Measurements from ENCODE around the gene SERPINI1. TPM values are rescaled to one million over a fixed set of nuclear protein-coding genes. Genes with fewer than 3 reads are reported as not detected.

SERPINI1 gene
- total RNA-seq, 1 experiment from 2014 or later, result 6.4 TPM

DNA sequence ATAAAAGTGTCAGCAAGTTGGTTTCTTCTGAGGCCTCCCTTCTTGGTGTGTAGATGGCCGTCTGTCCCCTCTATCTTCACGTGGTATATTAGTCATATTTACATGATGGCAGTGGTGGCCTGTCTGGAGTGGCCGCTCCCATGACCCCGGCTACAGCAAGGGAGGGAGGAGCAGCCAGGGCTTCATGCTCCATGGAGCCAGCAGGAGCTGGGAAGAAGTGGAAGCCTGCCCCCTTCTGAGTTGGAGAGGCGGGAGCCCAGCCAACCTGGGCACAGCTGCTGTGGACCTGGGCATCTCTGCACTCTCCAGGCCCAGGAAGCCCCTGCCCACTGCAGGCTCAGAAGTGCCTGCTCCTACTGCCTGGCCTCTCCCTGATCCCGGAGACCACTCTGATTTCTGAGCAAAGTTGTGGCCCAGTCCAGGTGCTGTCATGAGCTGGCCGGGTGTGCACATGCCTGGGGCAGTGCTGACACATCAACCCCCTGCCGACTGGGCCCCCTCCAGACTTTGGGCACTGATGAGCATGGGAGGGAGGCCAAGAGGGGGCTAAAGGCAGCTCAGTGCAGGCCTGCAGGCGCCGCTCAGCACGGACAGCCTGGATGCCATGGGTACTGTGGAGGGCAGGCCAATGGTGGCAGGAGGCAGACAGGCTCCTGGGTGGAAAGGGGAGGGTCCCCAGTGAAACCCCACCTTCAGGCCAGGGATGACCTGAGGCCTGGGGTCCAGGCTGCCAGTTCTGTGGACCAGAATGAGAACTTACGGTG lies 84.8 kb downstream of the SERPINI1 start (continued):
- TF ChIP-seq HMGA2 (CRISPR knock-in tag; IDR thresholded peaks at IDR 0.05), result no peak

DNA sequence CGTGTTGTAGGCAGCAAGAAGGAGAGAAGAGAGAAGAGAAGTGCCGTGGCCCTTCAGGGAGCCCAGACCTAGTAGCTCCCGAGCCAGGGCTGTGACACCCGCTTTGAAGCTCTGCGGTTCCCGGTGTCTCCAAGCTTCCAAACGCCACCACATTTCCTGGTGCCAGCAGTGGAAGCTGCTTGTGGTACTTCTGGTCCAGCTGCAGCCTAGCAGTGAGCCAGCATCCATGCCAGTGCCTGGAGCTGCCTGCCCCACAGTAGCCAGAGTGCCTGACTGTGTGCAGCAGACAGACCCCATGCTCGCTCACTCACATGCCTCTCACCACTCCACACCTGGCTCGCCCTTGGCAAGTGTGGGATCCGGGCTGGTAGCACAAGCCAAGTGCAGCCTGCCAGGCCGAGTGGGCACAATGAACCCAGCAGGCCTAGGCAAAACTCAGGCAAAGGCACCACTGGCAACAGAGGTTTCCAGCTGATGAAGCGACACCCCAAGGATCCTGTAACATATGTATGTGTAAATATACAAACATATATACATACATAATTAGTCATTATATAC lies 85.8 kb downstream of the SERPINI1 start:
- ChIA-PET CTCF (interaction anchor here (1.5 kb wide), 1 partner anchor 61 kb away, joined by 5 read pairs; no protein-coding TSS in a partner anchor), POLR2A (no interaction called here)
- Mint-ChIP-seq H3K27ac (no peak overlapping the region), H3K36me3 (no peaks in the 10 kb centered on the region), H3K4me3 (no peak overlapping the region), H3K4me1 (no peaks in the 10 kb centered on the region), H3K27me3 (ENCODE audit: low read depth) (no peaks in the 10 kb centered on the region), H3K9me3 (peaks cover 4% of the 10 kb centered on the region; the same call in 1 of the 2 replicates)
- TF ChIP-seq, protein P1, sequence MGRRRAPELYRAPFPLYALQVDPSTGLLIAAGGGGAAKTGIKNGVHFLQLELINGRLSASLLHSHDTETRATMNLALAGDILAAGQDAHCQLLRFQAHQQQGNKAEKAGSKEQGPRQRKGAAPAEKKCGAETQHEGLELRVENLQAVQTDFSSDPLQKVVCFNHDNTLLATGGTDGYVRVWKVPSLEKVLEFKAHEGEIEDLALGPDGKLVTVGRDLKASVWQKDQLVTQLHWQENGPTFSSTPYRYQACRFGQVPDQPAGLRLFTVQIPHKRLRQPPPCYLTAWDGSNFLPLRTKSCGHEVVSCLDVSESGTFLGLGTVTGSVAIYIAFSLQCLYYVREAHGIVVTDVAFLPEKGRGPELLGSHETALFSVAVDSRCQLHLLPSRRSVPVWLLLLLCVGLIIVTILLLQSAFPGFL (CRISPR knock-in tag; IDR thresholded peaks at IDR 0.05; ENCODE audit: borderline replicate concordance), result no peak
- TF ChIP-seq, protein P2, sequence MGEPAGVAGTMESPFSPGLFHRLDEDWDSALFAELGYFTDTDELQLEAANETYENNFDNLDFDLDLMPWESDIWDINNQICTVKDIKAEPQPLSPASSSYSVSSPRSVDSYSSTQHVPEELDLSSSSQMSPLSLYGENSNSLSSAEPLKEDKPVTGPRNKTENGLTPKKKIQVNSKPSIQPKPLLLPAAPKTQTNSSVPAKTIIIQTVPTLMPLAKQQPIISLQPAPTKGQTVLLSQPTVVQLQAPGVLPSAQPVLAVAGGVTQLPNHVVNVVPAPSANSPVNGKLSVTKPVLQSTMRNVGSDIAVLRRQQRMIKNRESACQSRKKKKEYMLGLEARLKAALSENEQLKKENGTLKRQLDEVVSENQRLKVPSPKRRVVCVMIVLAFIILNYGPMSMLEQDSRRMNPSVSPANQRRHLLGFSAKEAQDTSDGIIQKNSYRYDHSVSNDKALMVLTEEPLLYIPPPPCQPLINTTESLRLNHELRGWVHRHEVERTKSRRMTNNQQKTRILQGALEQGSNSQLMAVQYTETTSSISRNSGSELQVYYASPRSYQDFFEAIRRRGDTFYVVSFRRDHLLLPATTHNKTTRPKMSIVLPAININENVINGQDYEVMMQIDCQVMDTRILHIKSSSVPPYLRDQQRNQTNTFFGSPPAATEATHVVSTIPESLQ (CRISPR knock-in tag; IDR thresholded peaks at IDR 0.05), result no peak
- TF ChIP-seq, protein P3, sequence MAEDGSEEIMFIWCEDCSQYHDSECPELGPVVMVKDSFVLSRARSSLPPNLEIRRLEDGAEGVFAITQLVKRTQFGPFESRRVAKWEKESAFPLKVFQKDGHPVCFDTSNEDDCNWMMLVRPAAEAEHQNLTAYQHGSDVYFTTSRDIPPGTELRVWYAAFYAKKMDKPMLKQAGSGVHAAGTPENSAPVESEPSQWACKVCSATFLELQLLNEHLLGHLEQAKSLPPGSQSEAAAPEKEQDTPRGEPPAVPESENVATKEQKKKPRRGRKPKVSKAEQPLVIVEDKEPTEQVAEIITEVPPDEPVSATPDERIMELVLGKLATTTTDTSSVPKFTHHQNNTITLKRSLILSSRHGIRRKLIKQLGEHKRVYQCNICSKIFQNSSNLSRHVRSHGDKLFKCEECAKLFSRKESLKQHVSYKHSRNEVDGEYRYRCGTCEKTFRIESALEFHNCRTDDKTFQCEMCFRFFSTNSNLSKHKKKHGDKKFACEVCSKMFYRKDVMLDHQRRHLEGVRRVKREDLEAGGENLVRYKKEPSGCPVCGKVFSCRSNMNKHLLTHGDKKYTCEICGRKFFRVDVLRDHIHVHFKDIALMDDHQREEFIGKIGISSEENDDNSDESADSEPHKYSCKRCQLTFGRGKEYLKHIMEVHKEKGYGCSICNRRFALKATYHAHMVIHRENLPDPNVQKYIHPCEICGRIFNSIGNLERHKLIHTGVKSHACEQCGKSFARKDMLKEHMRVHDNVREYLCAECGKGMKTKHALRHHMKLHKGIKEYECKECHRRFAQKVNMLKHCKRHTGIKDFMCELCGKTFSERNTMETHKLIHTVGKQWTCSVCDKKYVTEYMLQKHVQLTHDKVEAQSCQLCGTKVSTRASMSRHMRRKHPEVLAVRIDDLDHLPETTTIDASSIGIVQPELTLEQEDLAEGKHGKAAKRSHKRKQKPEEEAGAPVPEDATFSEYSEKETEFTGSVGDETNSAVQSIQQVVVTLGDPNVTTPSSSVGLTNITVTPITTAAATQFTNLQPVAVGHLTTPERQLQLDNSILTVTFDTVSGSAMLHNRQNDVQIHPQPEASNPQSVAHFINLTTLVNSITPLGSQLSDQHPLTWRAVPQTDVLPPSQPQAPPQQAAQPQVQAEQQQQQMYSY (CRISPR knock-in tag; IDR thresholded peaks at IDR 0.05), result no peak
- TF ChIP-seq SP1 (CRISPR knock-in tag; conservative IDR thresholded peaks at IDR 0.05) (no peak), MXD4 (CRISPR knock-in tag; IDR thresholded peaks at IDR 0.05; ENCODE audit: borderline replicate concordance) (no peak)
- TF ChIP-seq, protein P4, sequence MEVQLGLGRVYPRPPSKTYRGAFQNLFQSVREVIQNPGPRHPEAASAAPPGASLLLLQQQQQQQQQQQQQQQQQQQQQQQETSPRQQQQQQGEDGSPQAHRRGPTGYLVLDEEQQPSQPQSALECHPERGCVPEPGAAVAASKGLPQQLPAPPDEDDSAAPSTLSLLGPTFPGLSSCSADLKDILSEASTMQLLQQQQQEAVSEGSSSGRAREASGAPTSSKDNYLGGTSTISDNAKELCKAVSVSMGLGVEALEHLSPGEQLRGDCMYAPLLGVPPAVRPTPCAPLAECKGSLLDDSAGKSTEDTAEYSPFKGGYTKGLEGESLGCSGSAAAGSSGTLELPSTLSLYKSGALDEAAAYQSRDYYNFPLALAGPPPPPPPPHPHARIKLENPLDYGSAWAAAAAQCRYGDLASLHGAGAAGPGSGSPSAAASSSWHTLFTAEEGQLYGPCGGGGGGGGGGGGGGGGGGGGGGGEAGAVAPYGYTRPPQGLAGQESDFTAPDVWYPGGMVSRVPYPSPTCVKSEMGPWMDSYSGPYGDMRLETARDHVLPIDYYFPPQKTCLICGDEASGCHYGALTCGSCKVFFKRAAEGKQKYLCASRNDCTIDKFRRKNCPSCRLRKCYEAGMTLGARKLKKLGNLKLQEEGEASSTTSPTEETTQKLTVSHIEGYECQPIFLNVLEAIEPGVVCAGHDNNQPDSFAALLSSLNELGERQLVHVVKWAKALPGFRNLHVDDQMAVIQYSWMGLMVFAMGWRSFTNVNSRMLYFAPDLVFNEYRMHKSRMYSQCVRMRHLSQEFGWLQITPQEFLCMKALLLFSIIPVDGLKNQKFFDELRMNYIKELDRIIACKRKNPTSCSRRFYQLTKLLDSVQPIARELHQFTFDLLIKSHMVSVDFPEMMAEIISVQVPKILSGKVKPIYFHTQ (CRISPR knock-in tag; IDR thresholded peaks at IDR 0.05), result no peak
- no peak for ATAC-seq
- no peak for DNase-seq (ENCODE audit: low spot score)

DNA sequence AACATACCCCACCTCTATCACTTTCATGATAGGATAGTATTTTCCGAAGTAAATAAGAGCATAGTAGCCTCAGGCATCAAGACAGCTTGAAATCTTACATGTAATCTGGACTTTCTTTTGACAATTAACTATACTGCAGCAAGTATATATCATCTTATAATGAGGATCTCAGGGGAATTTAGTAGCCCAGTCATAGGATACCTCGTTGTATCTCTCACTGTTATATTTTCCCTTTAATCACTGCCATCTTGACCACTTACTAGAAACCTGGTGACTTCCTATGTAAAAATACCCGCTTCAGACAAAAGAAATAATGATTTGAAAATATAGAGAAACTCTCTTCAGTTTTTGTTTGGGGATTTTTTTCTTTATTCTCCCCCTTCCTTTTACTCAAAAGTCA lies 88.2 kb downstream of the SERPINI1 start:
- Mint-ChIP-seq H3K36me3 (no peaks in the 10 kb centered on the region), H3K4me1 (no peaks in the 10 kb centered on the region), H3K9me3 (peaks cover 4% of the 10 kb centered on the region; the same call in 1 of the 2 replicates), H3K4me3 (no peak overlapping the region), H3K27ac (no peak overlapping the region), H3K27me3 (ENCODE audit: low read depth) (no peaks in the 10 kb centered on the region)
- DNase-seq (ENCODE audit: low spot score) (no peak), ATAC-seq (no peak)
- ChIA-PET POLR2A (no interaction called here), CTCF (no interaction called here)
- TF ChIP-seq, protein P1 (CRISPR knock-in tag; IDR thresholded peaks at IDR 0.05; ENCODE audit: borderline replicate concordance), result no peak
- TF ChIP-seq NFE2L1 (CRISPR knock-in tag; IDR thresholded peaks at IDR 0.05), result no peak
- no peak for TF ChIP-seq MYBL2 (CRISPR knock-in tag; IDR thresholded peaks at IDR 0.05)
- TF ChIP-seq, protein P5, sequence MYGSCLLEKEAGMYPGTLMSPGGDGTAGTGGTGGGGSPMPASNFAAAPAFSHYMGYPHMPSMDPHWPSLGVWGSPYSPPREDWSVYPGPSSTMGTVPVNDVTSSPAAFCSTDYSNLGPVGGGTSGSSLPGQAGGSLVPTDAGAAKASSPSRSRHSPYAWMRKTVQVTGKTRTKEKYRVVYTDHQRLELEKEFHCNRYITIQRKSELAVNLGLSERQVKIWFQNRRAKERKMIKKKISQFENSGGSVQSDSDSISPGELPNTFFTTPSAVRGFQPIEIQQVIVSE (CRISPR knock-in tag; IDR thresholded peaks at IDR 0.05; ENCODE audit: borderline replicate concordance), result no peak
- TF ChIP-seq SMAD4 (CRISPR knock-in tag; IDR thresholded peaks at IDR 0.05), result no peak
- no peak for TF ChIP-seq ZNF232 (CRISPR knock-in tag; IDR thresholded peaks at IDR 0.05)
- no peak for TF ChIP-seq SP1 (CRISPR knock-in tag; conservative IDR thresholded peaks at IDR 0.05)
- TF ChIP-seq, protein P6, sequence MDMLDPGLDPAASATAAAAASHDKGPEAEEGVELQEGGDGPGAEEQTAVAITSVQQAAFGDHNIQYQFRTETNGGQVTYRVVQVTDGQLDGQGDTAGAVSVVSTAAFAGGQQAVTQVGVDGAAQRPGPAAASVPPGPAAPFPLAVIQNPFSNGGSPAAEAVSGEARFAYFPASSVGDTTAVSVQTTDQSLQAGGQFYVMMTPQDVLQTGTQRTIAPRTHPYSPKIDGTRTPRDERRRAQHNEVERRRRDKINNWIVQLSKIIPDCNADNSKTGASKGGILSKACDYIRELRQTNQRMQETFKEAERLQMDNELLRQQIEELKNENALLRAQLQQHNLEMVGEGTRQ (CRISPR knock-in tag; IDR thresholded peaks at IDR 0.05), result no peak
- TF ChIP-seq GRHL2 (CRISPR knock-in tag; IDR thresholded peaks at IDR 0.05; ENCODE audit: insufficient replicate concordance, severe bottlenecking), result no peak
- TF ChIP-seq HMGA2 (CRISPR knock-in tag; IDR thresholded peaks at IDR 0.05), result no peak
- TF ChIP-seq GABPB1 (CRISPR knock-in tag; IDR thresholded peaks at IDR 0.05), result no peak
- TF ChIP-seq, protein P7, sequence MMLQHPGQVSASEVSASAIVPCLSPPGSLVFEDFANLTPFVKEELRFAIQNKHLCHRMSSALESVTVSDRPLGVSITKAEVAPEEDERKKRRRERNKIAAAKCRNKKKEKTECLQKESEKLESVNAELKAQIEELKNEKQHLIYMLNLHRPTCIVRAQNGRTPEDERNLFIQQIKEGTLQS (CRISPR knock-in tag; conservative IDR thresholded peaks at IDR 0.05), result no peak
- no peak for TF ChIP-seq FOXP1 (CRISPR knock-in tag; IDR thresholded peaks at IDR 0.05; ENCODE audit: borderline replicate concordance)
- TF ChIP-seq OVOL2 (CRISPR knock-in tag; IDR thresholded peaks at IDR 0.05; ENCODE audit: borderline replicate concordance), result no peak
